Progenitor cell of endocrine pancreas (in vitro differentiated cells): Measurements from ENCODE around the gene C1QTNF3. TPM values are rescaled to one million over a fixed set of nuclear protein-coding genes. Genes with fewer than 3 reads are reported as not detected.

Experiments
- DNase-seq: peaks from one replicate; pipeline ENCODE4 v3.0.0; 2021; ENCODE audit warnings: low spot score; ENCODE audit not compliant: unreplicated experiment
- H3K27ac Mint-ChIP-seq: 2 replicates; pipeline ENCODE4 v1.8.0; 2021; ENCODE audit warnings: mild to moderate bottlenecking, moderate library complexity, mixed read lengths
- H3K27me3 Mint-ChIP-seq: 2 replicates; pipeline ENCODE4 v1.8.0; 2021; ENCODE audit warnings: mixed read lengths
- H3K36me3 Mint-ChIP-seq: 2 replicates; pipeline ENCODE4 v1.8.0; 2022; ENCODE audit warnings: mixed read lengths; ENCODE audit not compliant: insufficient read depth
- H3K4me1 Mint-ChIP-seq: 2 replicates; pipeline ENCODE4 v1.8.0; 2021; ENCODE audit warnings: low read depth, mixed read lengths
- H3K4me3 Mint-ChIP-seq: 2 replicates; pipeline ENCODE4 v1.8.0; 2021; ENCODE audit warnings: low read depth, mild to moderate bottlenecking, moderate library complexity, mixed read lengths
- H3K9me3 Mint-ChIP-seq: 2 replicates; pipeline ENCODE4 v1.8.0; 2021; ENCODE audit warnings: low read depth, mixed read lengths
- total RNA-seq: library from RNA; stranded (reverse); gene quantifications from 2 replicates; pipeline ENCODE4 v1.2.1, GENCODE V29; 2021
- TF ChIP-seq, protein P1 (sequence below): fragments of 200-600 bp; sonication (generic); IDR thresholded peaks from one replicate; pipeline ENCODE4 v1.5.0; 2021; ENCODE audit warnings: antibody characterized with exemption, mild to moderate bottlenecking; ENCODE audit not compliant: unreplicated experiment

Gene C1QTNF3
- total RNA-seq, 1 donor from 2014 or later: 9.6 TPM

DNA sequence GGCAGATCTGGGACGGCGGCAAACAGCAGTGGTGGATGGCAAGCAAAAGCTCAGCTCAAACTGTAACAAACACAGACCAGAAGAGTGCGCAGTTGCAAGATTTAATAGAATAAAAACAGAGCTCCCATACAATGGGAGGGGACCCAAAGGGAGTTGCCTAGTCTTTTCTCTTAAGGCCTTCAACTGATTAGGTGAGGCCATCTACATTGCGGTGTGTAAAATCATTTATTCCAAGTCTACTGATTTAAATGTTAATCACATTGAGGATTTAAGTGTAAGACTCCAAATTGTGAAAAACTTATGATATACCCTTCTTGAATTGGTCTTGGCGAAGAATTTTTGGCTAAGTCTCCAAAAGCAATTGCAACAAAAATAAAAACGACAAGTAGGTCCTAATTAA is 21.6 kb upstream of the C1QTNF3 start:
- peaks cover 10% of the 10 kb centered on the region for H3K9me3 Mint-ChIP-seq
- no peak overlapping the region for H3K27ac Mint-ChIP-seq
- H3K27me3 Mint-ChIP-seq: no peaks in the 10 kb centered on the region
- H3K36me3 Mint-ChIP-seq: peaks cover 44% of the 10 kb centered on the region
- DNase-seq: no peak
- no peak overlapping the region for H3K4me3 Mint-ChIP-seq
- H3K4me1 Mint-ChIP-seq: no peaks in the 10 kb centered on the region
- TF ChIP-seq, protein P1, sequence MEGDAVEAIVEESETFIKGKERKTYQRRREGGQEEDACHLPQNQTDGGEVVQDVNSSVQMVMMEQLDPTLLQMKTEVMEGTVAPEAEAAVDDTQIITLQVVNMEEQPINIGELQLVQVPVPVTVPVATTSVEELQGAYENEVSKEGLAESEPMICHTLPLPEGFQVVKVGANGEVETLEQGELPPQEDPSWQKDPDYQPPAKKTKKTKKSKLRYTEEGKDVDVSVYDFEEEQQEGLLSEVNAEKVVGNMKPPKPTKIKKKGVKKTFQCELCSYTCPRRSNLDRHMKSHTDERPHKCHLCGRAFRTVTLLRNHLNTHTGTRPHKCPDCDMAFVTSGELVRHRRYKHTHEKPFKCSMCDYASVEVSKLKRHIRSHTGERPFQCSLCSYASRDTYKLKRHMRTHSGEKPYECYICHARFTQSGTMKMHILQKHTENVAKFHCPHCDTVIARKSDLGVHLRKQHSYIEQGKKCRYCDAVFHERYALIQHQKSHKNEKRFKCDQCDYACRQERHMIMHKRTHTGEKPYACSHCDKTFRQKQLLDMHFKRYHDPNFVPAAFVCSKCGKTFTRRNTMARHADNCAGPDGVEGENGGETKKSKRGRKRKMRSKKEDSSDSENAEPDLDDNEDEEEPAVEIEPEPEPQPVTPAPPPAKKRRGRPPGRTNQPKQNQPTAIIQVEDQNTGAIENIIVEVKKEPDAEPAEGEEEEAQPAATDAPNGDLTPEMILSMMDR: no peak

DNA sequence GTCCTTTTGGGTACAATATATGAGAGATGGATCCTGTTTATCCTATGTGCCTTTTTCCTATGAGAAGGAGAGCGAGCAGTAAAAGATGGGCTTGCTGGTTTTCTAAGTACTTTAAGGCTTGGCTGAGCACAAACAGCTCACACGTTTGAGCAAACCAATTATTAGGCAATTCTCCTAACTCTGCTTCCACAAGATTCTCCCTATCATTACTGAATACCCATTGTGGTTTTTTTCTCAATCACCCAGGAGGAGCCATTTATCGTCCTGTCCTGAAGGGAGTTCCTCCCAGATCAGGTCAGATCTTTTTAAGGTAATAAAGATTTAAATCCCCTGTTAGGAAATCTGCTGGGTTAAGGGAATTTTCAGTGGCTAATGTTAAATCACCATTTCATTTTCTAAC is 19.4 kb upstream of the C1QTNF3 start:
- Mint-ChIP-seq H3K36me3 (peaks cover 46% of the 10 kb centered on the region), H3K4me3 (no peak overlapping the region), H3K9me3 (peaks cover 10% of the 10 kb centered on the region)

DNA sequence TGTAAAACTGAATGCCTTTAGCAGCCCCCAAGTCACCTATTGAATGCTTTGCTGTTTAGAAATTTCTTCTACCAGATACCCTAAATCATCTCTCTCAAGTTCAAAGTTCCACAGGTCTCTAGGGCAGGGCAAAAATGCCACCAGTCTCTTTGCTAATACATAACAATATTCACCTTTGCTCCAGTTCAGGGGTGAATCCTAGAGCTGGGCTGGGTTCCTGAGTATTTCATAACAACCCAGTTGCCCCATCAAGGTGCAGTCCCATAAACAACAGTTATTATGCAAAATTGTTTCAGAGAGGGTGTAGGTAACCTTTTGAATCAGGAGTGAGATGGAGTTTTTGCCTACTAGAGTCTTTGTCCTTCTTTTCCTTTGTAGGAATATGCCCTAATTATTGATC is 19.0 kb upstream of the C1QTNF3 start:
- TF ChIP-seq, protein P1: no peak
- Mint-ChIP-seq H3K27me3 (no peaks in the 10 kb centered on the region), H3K9me3 (peaks cover 10% of the 10 kb centered on the region), H3K36me3 (peaks cover 46% of the 10 kb centered on the region), H3K27ac (no peak overlapping the region), H3K4me1 (no peaks in the 10 kb centered on the region), H3K4me3 (no peak overlapping the region)
- DNase-seq: no peak

More for the DNA sequence above, 19.4 kb upstream of the C1QTNF3 start:
- no peak for DNase-seq
- no peaks in the 10 kb centered on the region for H3K27me3 Mint-ChIP-seq
- TF ChIP-seq, protein P1: no peak
- no peaks in the 10 kb centered on the region for H3K4me1 Mint-ChIP-seq
- no peak overlapping the region for H3K27ac Mint-ChIP-seq

GRCh38 chr5:34059977-34060376 is 17.0 kb upstream of the C1QTNF3 start:
- no peak for DNase-seq
- H3K27me3 Mint-ChIP-seq: no peaks in the 10 kb centered on the region

DNA sequence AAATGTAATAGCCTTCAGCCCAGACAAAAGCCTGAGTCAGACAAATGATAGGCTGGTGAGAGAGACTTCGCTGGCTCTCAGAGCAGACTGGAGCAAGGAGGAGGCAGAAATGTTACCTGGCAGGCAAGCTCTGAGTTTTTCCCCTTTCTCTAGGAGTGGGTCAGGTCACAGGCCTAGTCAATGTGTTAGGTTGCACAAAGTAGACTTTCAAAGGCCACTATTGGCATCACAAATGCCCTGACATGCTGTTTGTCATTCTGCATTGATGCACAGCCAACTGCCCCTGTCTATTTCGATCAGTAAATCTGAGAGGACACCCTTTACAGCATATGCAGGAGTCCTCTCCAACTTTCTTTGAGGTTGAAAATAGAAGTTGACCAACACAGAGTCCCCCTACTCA is 15.5 kb upstream of the C1QTNF3 start:
- H3K4me1 Mint-ChIP-seq: no peaks in the 10 kb centered on the region
- DNase-seq: no peak
- peaks cover 10% of the 10 kb centered on the region for H3K9me3 Mint-ChIP-seq
- H3K27ac Mint-ChIP-seq: no peak overlapping the region
- H3K36me3 Mint-ChIP-seq: peaks cover 33% of the 10 kb centered on the region
- no peaks in the 10 kb centered on the region for H3K27me3 Mint-ChIP-seq
- H3K4me3 Mint-ChIP-seq: no peak overlapping the region
- TF ChIP-seq, protein P1: no peak

More at GRCh38 chr5:34059977-34060376, 17.0 kb upstream of the C1QTNF3 start:
- no peaks in the 10 kb centered on the region for H3K4me1 Mint-ChIP-seq
- peaks cover 42% of the 10 kb centered on the region for H3K36me3 Mint-ChIP-seq
- H3K4me3 Mint-ChIP-seq: no peak overlapping the region
- H3K27ac Mint-ChIP-seq: no peak overlapping the region
- peaks cover 10% of the 10 kb centered on the region for H3K9me3 Mint-ChIP-seq
- TF ChIP-seq, protein P1: no peak
